OCI-LY3 (cell line): ENCODE data around the gene CRIP3.

Experiments used
- H2AFZ ChIP-seq: fragments of 200-600, 300-600 bp; shearing (Covaris generic); 2 replicates; pipeline ENCODE4 v1.6.0; 2014; ENCODE audit warnings: antibody characterized with exemption, low read depth, low read length
- H3K27ac ChIP-seq: fragments of 200-600, 300-600 bp; sonication (generic); 2 replicates; pipeline ENCODE4 v1.5.1; 2014; ENCODE audit warnings: mild to moderate bottlenecking, low read length, moderate library complexity, mixed read lengths
- H3K27me3 ChIP-seq: fragments of 200-600, 300-600 bp; sonication (generic); 2 replicates; pipeline ENCODE4 v1.6.1; 2014; ENCODE audit warnings: low read depth, low read length, mixed read lengths
- H3K36me3 ChIP-seq: fragments of 200-600, 300-600 bp; sonication (generic); replicated peaks from 2 replicates; pipeline ENCODE3; 2014; ENCODE audit warnings: low read depth, low read length, mixed read lengths
- H3K4me1 ChIP-seq: fragments of 300-600, 200-600 bp; sonication (generic); 2 replicates; pipeline ENCODE4 v1.6.1; 2014; ENCODE audit warnings: low read length, mixed read lengths
- H3K4me2 ChIP-seq: fragments of 200-600, 300-600 bp; sonication (generic); 2 replicates; pipeline ENCODE4 v1.6.1; 2014; ENCODE audit warnings: low read length, mixed read lengths
- H3K4me3 ChIP-seq: fragments of 300-600, 200-600 bp; sonication (generic); 2 replicates; pipeline ENCODE4 v1.5.1; 2014; ENCODE audit warnings: antibody characterized with exemption, mild to moderate bottlenecking, low read length, moderate library complexity
- H3K79me2 ChIP-seq: fragments of 300-600, 200-600 bp; shearing (Covaris generic); 2 replicates; pipeline ENCODE4 v1.6.1; 2014; ENCODE audit warnings: mild to moderate bottlenecking, low read length, mixed read lengths
- H3K9ac ChIP-seq: fragments of 300-600, 200-600 bp; shearing (Covaris generic); 2 replicates; pipeline ENCODE4 v1.6.0; 2014; ENCODE audit warnings: mild to moderate bottlenecking, low read length, moderate library complexity
- H3K9me3 ChIP-seq: fragments of 200-600, 300-600 bp; shearing (Covaris generic); 2 replicates; pipeline ENCODE4 v1.6.1; 2014; ENCODE audit warnings: low read length, mixed read lengths; ENCODE audit not compliant: insufficient read depth
- H4K20me1 ChIP-seq: fragments of 200-600, 300-600 bp; sonication (generic); 2 replicates; pipeline ENCODE4 v1.6.1; 2016; ENCODE audit warnings: low read length, mixed read lengths; ENCODE audit not compliant: insufficient read depth
- CTCF ChIP-seq: fragments of 200-600, 300-600 bp; sonication (generic); IDR thresholded peaks from 2 replicates; pipeline ENCODE4 v1.5.1; 2014; ENCODE audit warnings: antibody characterized with exemption, low read length, low read depth
- EZH2phosphoT487 ChIP-seq: fragments of 200-600 bp; shearing (Covaris generic); IDR thresholded peaks from 2 replicates; pipeline ENCODE4 v1.6.1; 2018; ENCODE audit warnings: antibody characterized with exemption, mixed run types, low read depth

The CRIP3 gene

GRCh38 chr6:43258180-43258579 is 50.4 kb downstream of the CRIP3 start:
- Histone ChIP-seq H3K4me1 (peaks cover 12% of the 10 kb centered on the region), H3K4me2 (peak overlapping the region; percentile 44), H3K27me3 (no peaks in the 10 kb centered on the region), H3K4me3 (no peak overlapping the region), H4K20me1 (no peaks in the 10 kb centered on the region), H3K36me3 (no peaks in the 10 kb centered on the region), H3K9ac (no peak overlapping the region), H3K79me2 (no peaks in the 10 kb centered on the region), H2AFZ (peak overlapping the region; percentile 81), H3K27ac (no peak overlapping the region), H3K9me3 (no peaks in the 10 kb centered on the region)
- TF ChIP-seq EZH2phosphoT487 (no peak), CTCF (no peak)

GRCh38 chr6:43257367-43258145 is 51.1 kb downstream of the CRIP3 start:
- Histone ChIP-seq H2AFZ (peak overlapping the region; percentile 81), H4K20me1 (no peaks in the 10 kb centered on the region), H3K36me3 (no peaks in the 10 kb centered on the region), H3K9me3 (no peaks in the 10 kb centered on the region), H3K4me1 (peaks cover 11% of the 10 kb centered on the region), H3K27ac (no peak overlapping the region), H3K4me3 (peak overlapping the region; percentile 24; the same call in 1 of the 2 replicates), H3K27me3 (no peaks in the 10 kb centered on the region), H3K9ac (peak overlapping the region; percentile 16; the same call in 1 of the 2 replicates), H3K79me2 (no peaks in the 10 kb centered on the region), H3K4me2 (peak overlapping the region; percentile 44)
- TF ChIP-seq CTCF (no peak), EZH2phosphoT487 (no peak)

GRCh38 chr6:43256670-43257366 is 51.8 kb downstream of the CRIP3 start:
- H3K27me3 ChIP-seq: peaks cover 1% of the 10 kb centered on the region
- no peaks in the 10 kb centered on the region for H3K9me3 ChIP-seq
- H3K27ac ChIP-seq: no peak overlapping the region
- no peaks in the 10 kb centered on the region for H4K20me1 ChIP-seq
- H3K4me1 ChIP-seq: peaks cover 11% of the 10 kb centered on the region
- no peaks in the 10 kb centered on the region for H3K79me2 ChIP-seq
- no peak overlapping the region for H3K4me2 ChIP-seq
- no peak overlapping the region for H3K9ac ChIP-seq
- no peak overlapping the region for H2AFZ ChIP-seq
- TF ChIP-seq EZH2phosphoT487: no peak
- no peak for TF ChIP-seq CTCF
- H3K36me3 ChIP-seq: no peaks in the 10 kb centered on the region
- H3K4me3 ChIP-seq: no peak overlapping the region
